GM21576 (cell line): Measurements from ENCODE around the gene ULK3.

Experiments
- ATAC-seq: cut with Tn5 transposase; IDR thresholded peaks from one replicate; pipeline ENCODE4 v1.9.1; 2021; ENCODE audit warnings: mild to moderate bottlenecking, moderate library complexity; ENCODE audit not compliant: unreplicated experiment

Gene ULK3

GRCh38 chr15:74840851-74841775, 1.8 kb downstream of the ULK3 start:
- no peak for ATAC-seq

- no peak for ATAC-seq
Observed at GRCh38 chr15:74839526-74840395, 3.2 kb downstream of the ULK3 start.

GRCh38 chr15:74838746-74839525, 4.0 kb downstream of the ULK3 start:
- no peak for ATAC-seq

GRCh38 chr15:74838137-74838516, 4.8 kb downstream of the ULK3 start:
- no peak for ATAC-seq

- no peak for ATAC-seq
Observed at GRCh38 chr15:74837482-74838136, 5.3 kb downstream of the ULK3 start.

- ATAC-seq = no peak
Observed at GRCh38 chr15:74836846-74837245, 6.1 kb downstream of the ULK3 start.

- no peak for ATAC-seq
Observed at GRCh38 chr15:74835312-74835823, 7.6 kb downstream of the ULK3 start.

GRCh38 chr15:74833376-74834107, 9.4 kb downstream of the ULK3 start:
- ATAC-seq = no peak

- no peak for ATAC-seq
Observed at GRCh38 chr15:74832826-74833225, 10.1 kb downstream of the ULK3 start.

- ATAC-seq = no peak
Observed at GRCh38 chr15:74831813-74832495, 11.0 kb downstream of the ULK3 start.

GRCh38 chr15:74830868-74831267, 12.1 kb downstream of the ULK3 start:
- ATAC-seq = no peak

GRCh38 chr15:74829991-74830390, 13.0 kb downstream of the ULK3 start:
- no peak for ATAC-seq

- no peak for ATAC-seq
Observed at GRCh38 chr15:74829486-74829885, 13.5 kb downstream of the ULK3 start.

- ATAC-seq = no peak
Observed at GRCh38 chr15:74828835-74829234, 14.1 kb downstream of the ULK3 start.

GRCh38 chr15:74827614-74828013, 15.3 kb downstream of the ULK3 start:
- no peak for ATAC-seq

- ATAC-seq = no peak
Observed at GRCh38 chr15:74826921-74827320, 16.0 kb downstream of the ULK3 start.

- ATAC-seq = no peak
Observed at GRCh38 chr15:74826364-74826819, 16.6 kb downstream of the ULK3 start, which contains the start of gene CPLX3. TSS of gene CPLX3 (plus strand) at chr15:74826627. CDS start at chr15:74826704, 77 bp downstream.

- no peak for ATAC-seq
Observed at GRCh38 chr15:74825866-74826265, 17.1 kb downstream of the ULK3 start.

- ATAC-seq = no peak
Observed at GRCh38 chr15:74824976-74825375, 18.0 kb downstream of the ULK3 start.
